Measurements from ENCODE around the gene KIF16B. TPM values are rescaled to one million over a fixed set of nuclear protein-coding genes. Genes with fewer than 3 reads are reported as not detected.
"Not testable (repeated sequence)": the region's sequence is repeated elsewhere in the genome, so short reads cannot be mapped to it uniquely, and the experiment has no call there.

KIF16B gene
- polyA plus RNA-seq, 3 donors = 21.0 to 23.7 (median 21.4) TPM

DNA sequence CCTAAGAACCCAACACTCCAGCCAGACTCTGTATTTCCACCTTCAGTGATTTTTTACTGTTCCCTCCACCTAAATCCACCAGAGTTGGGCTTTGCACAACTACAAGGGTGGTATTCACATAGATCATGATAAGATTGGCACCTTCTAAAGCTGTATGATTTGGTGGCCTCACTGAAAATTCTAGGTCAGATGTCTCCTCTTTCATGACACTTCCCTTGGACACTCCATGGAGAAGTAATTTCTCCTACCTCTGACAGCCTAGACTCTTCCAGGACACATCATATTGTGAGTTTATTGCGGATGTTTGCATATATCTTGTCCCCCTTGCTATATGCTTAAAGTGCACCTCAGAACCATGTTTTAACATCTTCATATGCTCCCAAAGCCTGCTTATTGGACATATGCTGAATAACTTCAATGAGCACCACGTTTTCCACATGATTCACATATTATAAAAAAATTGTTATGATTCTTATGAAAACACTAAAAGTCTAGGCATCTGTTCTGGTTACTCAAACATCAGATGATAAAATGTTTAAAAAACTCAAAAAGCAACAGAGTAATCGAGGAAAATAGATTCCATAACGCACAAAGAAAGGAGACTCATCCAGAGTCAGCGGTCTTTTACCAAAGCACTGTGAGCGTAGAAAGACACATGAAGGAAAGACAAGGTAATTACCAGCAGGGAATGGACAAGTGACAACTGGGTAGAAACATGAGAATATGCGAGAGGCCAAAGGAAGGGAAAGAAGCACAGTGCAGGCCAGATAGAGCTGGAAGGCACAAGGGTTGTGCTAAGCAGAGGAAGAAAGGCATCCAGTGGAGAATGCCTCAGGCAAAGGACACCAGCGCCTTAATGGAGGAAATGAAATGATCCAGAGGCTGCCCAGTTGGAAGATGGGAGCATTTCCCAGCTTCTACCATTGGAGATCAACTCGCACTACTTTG lies 46.5 kb downstream of the KIF16B start:
- DNase-seq = no peak

DNA sequence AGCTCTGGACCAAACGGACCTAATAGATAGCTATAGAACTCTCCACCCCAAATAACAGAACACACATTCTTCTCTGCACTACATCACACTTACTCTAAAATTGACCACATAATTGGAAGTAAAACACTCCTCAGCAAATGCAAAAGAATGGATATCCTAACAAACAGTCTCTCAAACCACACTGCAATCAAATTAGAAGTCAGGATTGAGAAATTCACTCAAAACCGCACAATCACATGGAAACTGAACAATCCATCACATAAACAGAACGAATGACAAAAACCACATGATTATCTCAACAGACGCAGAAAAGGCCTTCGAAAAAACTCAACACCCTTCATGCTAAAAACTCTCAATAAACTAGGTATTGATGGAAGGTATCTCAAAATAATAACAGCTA lies 50.6 kb downstream of the KIF16B start:
- DNase-seq = not testable (repeated sequence)

GRCh38 chr20:16520154-16520553 lies 53.1 kb downstream of the KIF16B start:
- DNase-seq = no peak

DNA sequence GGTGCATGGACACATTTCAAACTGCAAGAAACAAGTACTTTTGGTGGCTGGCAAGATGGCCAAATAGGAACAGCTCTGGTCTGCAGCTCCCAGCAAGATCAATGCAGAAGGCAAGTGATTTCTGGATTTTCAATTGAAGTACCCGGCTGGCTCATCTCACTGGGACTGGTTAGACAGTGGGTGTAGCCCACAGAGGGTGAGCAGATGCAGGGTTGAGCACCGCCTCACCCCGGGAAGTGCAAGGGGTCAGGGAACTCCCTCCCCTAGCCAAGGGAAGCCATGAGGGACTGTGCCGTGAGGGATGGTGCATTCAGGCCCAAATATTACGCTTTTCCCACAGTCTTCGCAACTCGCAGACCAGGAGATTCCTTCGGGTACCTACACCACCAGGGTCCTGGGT lies 53.6 kb downstream of the KIF16B start:
- DNase-seq = not testable (repeated sequence)

- DNase-seq = no peak
Measured at GRCh38 chr20:16518784-16519084, 54.5 kb downstream of the KIF16B start.

DNA sequence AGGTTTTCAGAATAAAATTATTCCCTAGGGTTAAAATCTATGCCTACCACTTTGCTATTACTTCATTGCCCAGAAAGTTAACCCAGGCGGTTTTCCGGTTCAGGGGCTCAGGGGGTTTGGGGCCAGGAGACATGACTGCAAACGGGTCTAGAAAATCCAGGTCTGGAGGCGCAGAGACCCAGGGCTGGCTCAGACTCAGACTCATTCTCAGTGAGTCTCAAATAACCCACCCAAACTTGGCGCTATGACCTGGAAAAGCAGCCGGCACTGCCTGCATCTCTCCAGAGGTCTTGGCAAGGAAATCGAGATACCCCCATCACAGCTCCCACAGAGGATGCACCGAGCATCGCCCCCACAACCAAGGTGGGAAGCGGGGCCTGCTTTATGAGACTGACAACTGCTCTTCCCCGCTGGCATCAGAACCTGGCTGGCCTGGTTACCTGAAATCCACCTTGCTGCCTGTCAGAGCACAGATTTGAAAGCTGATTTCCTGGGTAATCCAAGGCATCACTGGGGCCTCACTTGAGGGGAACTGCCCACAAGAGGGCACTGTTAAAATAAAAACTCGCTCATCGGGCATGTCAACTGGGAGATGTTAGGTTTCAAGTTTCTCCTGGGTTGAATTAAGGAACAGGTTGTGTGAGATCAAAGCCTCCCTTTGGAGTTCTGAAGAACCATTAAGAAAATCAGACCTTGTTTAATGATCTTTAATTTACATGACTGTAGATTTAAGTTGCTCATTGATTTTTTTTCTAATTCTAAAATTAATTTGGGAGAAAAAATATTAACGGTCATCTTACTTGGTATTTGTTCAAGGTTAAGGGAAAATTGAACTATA lies 55.1 kb downstream of the KIF16B start:
- peak; percentile 48 for DNase-seq

- DNase-seq = no peak
Measured at GRCh38 chr20:16516794-16517193, 56.5 kb downstream of the KIF16B start.

DNA sequence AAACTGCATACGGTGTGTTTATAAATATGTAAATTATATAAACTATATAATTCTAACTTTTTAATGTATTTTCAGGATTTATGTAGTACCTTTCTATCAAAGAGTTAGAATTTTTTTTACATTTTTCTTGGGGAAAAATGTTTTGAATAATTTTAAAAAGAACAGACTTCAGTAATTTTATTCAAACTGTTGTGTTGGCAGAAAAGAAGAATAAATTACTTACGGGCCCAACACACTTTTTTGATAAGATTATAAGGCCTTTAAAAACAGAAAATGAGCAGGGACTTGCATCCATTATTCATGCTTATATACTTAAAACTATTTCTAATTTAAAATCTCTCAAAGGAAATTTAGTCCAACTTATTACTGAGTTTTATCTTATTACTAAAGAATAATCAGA lies 58.2 kb downstream of the KIF16B start:
- no peak for DNase-seq

GRCh38 chr20:16514140-16514539 lies 59.1 kb downstream of the KIF16B start:
- DNase-seq = no peak

DNA sequence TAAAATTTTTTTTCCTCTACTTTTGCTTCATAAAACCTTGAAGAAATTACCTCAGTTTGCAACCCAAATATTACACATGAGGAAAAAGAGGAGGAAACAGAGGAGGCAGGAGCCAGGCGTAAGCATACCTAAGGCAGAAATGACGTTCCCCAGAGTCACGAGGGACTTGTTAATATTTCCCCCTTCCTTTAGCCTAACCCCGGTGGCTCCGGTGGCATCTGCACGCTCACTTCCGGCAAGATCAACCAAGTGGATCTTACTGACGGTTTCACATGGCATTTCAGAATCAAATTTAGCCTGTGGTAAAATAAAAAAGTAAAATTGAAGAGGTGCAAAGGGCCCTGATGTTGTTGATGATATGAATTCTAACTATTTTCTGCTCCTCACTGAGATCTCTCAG lies 67.4 kb downstream of the KIF16B start:
- DNase-seq = no peak

DNA sequence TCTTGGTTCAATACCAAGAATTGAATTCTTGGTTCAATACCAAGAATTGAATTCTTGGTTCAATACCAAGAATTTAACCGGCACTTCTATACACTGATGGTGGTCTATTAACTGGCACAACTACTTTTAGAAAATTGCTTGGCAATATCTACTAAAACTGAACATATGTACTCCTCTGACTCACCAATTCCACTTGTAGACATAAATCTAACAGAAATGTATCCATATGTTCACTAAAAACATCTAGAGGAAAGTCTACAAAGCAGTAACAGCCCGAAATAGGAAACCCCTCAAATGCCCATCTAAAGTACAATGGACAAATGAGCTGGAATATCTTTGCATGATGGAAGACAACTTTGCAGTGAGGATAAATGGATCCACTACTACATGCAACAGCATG lies 71.9 kb downstream of the KIF16B start:
- DNase-seq = no peak

- DNase-seq = no peak
Measured at GRCh38 chr20:16500197-16500596, 73.1 kb downstream of the KIF16B start.

DNA sequence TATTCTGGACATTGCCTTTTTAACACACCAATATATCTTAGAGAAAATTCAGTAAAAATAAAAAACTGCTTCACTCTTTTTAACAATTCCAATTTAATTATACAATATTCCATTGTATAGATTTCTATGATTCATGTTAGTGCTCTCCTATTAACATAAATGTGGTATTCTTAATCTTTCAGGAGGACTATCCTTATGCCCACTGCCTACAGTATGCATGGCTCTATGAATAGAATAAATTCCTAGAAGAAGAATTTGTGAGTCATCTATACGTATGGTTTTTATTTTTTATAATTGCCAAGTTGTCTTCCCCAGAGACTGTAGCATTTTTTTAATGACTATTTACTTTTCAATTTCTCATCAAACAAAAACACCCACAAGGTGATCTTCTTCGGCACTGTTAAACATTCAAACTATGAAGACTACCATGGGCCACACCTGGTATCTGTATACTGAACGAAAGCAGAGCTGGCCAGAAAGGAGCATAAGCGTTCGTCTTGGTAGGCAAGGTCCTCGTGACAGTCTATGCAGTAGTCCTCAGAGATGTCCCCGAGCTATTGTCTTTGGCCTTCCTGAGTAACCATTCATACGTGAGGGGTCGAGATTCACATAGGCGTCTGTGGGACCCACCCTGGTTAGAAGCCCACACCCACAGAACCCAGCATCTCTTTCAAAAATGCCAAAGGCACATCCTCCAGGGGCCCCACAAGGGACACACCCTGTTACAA lies 74.6 kb downstream of the KIF16B start:
- no peak for DNase-seq

DNA sequence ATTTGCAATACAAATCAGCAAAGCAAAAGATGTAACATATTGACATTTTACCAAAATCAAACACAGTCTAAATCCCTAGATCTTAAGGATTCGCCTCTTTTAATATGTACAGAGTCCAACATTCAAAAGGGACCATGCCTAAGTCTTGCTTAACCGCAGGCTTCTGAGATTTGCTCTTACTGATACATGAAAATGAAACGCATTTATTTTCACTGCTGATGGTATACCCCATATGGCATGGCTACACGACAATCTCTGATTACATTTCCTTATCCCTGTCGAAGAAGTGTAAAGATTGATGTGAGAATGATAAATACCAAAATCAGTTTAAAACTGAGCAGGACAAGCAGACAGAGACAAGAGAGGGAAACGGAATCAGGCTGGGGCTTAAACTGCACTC lies 75.4 kb downstream of the KIF16B start:
- DNase-seq = no peak

GRCh38 chr20:16493486-16493885 lies 79.8 kb downstream of the KIF16B start:
- DNase-seq = no peak

GRCh38 chr20:16491294-16491905 lies 81.8 kb downstream of the KIF16B start:
- no peak for DNase-seq

DNA sequence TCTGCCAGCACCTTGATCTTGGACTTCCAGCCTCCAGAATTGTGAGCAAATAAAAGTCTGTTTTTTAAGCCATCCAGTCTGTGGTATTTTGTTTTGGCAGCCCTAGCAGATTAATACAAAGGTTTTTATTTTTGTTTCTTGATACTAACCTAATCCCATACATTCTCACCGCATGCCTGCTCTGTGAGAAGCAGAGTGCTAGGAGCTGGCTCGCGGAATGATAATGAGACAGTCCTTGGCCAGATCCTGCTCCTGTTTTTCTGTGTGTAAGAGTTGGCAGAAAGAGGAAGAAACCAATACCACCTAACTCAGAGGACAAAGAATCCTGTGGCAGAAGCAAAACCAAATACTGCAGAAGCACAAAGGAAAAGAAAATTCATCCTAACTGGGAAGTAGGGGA lies 82.6 kb downstream of the KIF16B start:
- DNase-seq = no peak

DNA sequence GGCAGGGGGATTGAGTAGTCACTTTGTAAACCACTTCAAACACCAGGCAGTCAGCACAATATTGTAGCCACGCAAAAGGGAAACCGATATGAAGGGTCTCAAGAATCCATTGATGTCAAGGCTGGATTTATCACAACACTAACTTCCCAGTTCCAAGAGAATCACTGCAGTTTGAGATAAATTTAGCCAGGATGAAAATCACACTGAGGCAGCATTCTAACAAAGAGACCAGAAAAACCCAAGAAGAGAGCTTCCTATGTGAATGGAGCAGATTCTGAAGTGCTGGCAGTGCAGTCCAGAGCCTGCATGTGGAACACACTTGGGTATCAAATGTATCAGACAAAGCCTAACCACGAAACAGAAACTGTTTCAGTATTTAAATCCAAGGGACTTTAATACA lies 84.6 kb downstream of the KIF16B start:
- DNase-seq = no peak

- no peak for DNase-seq
Measured at GRCh38 chr20:16488086-16488485, 85.2 kb downstream of the KIF16B start.

DNA sequence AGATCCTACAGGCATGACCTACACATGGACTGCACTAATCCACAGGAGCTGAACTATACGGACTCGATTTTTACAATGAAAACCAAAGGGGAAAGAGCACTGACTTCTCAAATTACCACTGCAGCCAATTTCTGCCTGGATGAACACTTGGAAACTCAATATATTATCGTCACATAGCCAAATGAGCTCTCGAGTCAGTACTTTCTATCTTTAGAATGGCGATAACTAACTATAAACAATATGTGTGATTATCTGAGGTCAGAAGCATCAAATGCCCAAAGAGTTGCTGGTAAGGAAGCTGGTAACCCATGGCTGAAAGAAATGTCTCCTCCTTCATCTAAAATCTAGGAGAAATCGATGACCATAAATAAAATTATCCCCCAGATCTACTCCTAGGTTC lies 86.7 kb downstream of the KIF16B start:
- DNase-seq = no peak

- DNase-seq = no peak
Measured at GRCh38 chr20:16485401-16485800, 87.8 kb downstream of the KIF16B start.

DNA sequence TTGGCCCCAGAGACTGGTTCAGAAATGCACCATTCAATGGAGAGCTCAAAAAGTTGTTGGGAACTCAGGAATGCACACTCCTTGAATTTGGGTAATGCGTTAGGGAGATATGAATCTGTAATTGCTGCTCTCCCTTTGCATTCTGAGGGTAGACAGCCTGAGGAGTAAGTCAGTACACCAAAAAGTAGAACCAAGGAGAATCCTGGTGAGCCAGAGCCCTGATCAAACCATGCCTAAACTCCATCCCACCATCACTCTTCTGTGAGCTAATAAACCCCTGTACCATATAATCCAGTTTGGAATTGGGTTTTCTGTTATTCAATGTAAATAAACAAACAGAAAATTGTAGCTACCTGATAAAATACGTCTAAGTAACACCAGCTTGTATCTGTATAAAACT lies 90.2 kb downstream of the KIF16B start:
- no peak for DNase-seq

All from renal pelvis (tissue), 4 donors.